Astrocyte (in vitro differentiated cells and primary cell): Measurements from ENCODE around the gene ARHGAP26. TPM values are rescaled to one million over a fixed set of nuclear protein-coding genes. Genes with fewer than 3 reads are reported as not detected.

ENCODE experiments used
- DNase-seq: peaks from one replicate; pipeline ENCODE4 v3.0.0-alpha.2; 2010; ENCODE audit warnings: low read depth
- FAIRE-seq: peaks from 2 replicates; lab custom pipeline; 2011; peaks lifted over from hg19 to GRCh38; lab: Jason Lieb, UNC
- H2AFZ ChIP-seq: 2 replicates; pipeline ENCODE4 v1.6.0; 2012; ENCODE audit warnings: low read depth, low read length, inconsistent platforms
- H3K27ac ChIP-seq: 2 replicates; pipeline ENCODE4 v1.5.1; 2011; ENCODE audit warnings: low read depth, low read length, inconsistent platforms
- H3K27me3 ChIP-seq: 2 replicates; pipeline ENCODE4 v1.6.0; 2011; ENCODE audit warnings: low read length, inconsistent platforms; ENCODE audit not compliant: insufficient read depth
- H3K36me3 ChIP-seq: 2 replicates; pipeline ENCODE4 v1.5.1; 2011; ENCODE audit warnings: low read length, inconsistent platforms; ENCODE audit not compliant: insufficient read depth
- H3K4me1 ChIP-seq: 2 replicates; pipeline ENCODE4 v1.5.1; 2011; ENCODE audit warnings: low read length, inconsistent platforms; ENCODE audit not compliant: insufficient read depth
- H3K4me2 ChIP-seq: 2 replicates; pipeline ENCODE4 v1.6.0; 2012; ENCODE audit warnings: low read length, inconsistent platforms
- H3K4me3 ChIP-seq: 2 replicates; pipeline ENCODE4 v1.5.1; 2011; ENCODE audit warnings: low read depth, mild to moderate bottlenecking, low read length, inconsistent platforms; ENCODE audit not compliant: insufficient read depth
- H3K79me2 ChIP-seq: 2 replicates; pipeline ENCODE4 v1.6.0; 2012; ENCODE audit warnings: mild to moderate bottlenecking, low read length, inconsistent platforms; ENCODE audit not compliant: insufficient read depth
- H3K9ac ChIP-seq: 2 replicates; pipeline ENCODE4 v1.6.0; 2012; ENCODE audit warnings: mild to moderate bottlenecking, low read length, inconsistent platforms
- H3K9me3 ChIP-seq: 2 replicates; pipeline ENCODE4 v1.5.1; 2012; ENCODE audit warnings: low read depth, mild to moderate bottlenecking, low read length, inconsistent platforms; ENCODE audit not compliant: insufficient read depth
- H4K20me1 ChIP-seq: 2 replicates; pipeline ENCODE4 v1.6.0; 2012; ENCODE audit warnings: low read length, inconsistent platforms; ENCODE audit not compliant: insufficient read depth
- H3K27ac Mint-ChIP-seq: one replicate; pipeline ENCODE4 v1.8.0; 2021; ENCODE audit warnings: mild to moderate bottlenecking, mixed read lengths; ENCODE audit not compliant: unreplicated experiment
- H3K27me3 Mint-ChIP-seq: one replicate; pipeline ENCODE4 v1.8.0; 2021; ENCODE audit warnings: low read depth, mixed read lengths; ENCODE audit not compliant: unreplicated experiment
- H3K36me3 Mint-ChIP-seq: one replicate; pipeline ENCODE4 v1.8.0; 2021; ENCODE audit warnings: low read depth, mixed read lengths; ENCODE audit not compliant: unreplicated experiment
- H3K4me1 Mint-ChIP-seq: one replicate; pipeline ENCODE4 v1.8.0; 2021; ENCODE audit warnings: low read depth, mixed read lengths; ENCODE audit not compliant: unreplicated experiment
- H3K4me3 Mint-ChIP-seq: one replicate; pipeline ENCODE4 v1.8.0; 2021; ENCODE audit warnings: mild to moderate bottlenecking, moderate library complexity, mixed read lengths; ENCODE audit not compliant: unreplicated experiment
- H3K9me3 Mint-ChIP-seq: one replicate; pipeline ENCODE4 v1.8.0; 2021; ENCODE audit warnings: mild to moderate bottlenecking, mixed read lengths; ENCODE audit not compliant: unreplicated experiment
- EZH2 ChIP-seq: IDR thresholded peaks from 2 replicates; pipeline ENCODE4 v1.6.1; 2012; ENCODE audit warnings: mild to moderate bottlenecking, low read length, inconsistent platforms; ENCODE audit not compliant: insufficient read depth
- total RNA-seq: library from RNA; stranded (reverse); gene quantifications from 2 replicates; pipeline ENCODE4 v1.2.1, GENCODE V29; 2021
- TF ChIP-seq, protein P1 (sequence below): IDR thresholded peaks from 2 replicates; pipeline ENCODE4 v1.5.1; 2011; ENCODE audit warnings: low read depth, mild to moderate bottlenecking, inconsistent platforms, low read length, moderate library complexity; ENCODE audit not compliant: insufficient read depth

Gene ARHGAP26
- total RNA-seq, 1 donor from 2014 or later = 5.6 TPM

DNA sequence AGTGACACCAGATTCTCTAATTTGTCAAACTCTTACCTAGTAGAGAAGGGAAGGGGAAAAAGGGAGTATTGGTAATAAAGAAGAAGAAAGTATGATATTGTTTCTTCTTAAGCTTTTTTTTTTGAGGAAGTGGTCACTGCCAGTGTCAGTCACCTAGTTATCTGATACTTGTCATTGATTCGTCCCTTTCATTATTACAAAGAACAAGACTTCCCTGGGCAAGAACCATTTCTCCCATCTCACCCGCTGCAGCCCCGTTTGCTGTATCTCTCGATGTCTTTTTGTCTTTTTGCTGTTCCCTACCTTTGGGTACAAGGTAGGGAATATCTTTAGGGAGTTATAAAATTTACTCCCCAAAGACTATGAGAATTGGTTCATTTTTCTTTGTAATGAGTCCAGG is 249.0 kb downstream of the ARHGAP26 start:
- Histone ChIP-seq H4K20me1 (no peaks in the 10 kb centered on the region), H3K4me1 (no peaks in the 10 kb centered on the region), H3K36me3 (no peaks in the 10 kb centered on the region), H3K79me2 (no peaks in the 10 kb centered on the region), H3K4me2 (no peak overlapping the region), H2AFZ (no peak overlapping the region), H3K9me3 (no peaks in the 10 kb centered on the region), H3K9ac (no peak overlapping the region), H3K4me3 (no peak overlapping the region), H3K27ac (no peak overlapping the region), H3K27me3 (no peaks in the 10 kb centered on the region)
- FAIRE-seq = no peak
- H3K4me3 Mint-ChIP-seq = no peak overlapping the region
- peaks cover 17% of the 10 kb centered on the region for H3K4me1 Mint-ChIP-seq
- no peak for DNase-seq
- H3K36me3 Mint-ChIP-seq = peaks cover 2% of the 10 kb centered on the region
- no peak overlapping the region for H3K27ac Mint-ChIP-seq
- no peak for TF ChIP-seq EZH2
- TF ChIP-seq, protein P1, sequence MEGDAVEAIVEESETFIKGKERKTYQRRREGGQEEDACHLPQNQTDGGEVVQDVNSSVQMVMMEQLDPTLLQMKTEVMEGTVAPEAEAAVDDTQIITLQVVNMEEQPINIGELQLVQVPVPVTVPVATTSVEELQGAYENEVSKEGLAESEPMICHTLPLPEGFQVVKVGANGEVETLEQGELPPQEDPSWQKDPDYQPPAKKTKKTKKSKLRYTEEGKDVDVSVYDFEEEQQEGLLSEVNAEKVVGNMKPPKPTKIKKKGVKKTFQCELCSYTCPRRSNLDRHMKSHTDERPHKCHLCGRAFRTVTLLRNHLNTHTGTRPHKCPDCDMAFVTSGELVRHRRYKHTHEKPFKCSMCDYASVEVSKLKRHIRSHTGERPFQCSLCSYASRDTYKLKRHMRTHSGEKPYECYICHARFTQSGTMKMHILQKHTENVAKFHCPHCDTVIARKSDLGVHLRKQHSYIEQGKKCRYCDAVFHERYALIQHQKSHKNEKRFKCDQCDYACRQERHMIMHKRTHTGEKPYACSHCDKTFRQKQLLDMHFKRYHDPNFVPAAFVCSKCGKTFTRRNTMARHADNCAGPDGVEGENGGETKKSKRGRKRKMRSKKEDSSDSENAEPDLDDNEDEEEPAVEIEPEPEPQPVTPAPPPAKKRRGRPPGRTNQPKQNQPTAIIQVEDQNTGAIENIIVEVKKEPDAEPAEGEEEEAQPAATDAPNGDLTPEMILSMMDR = no peak
- H3K27me3 Mint-ChIP-seq = no peaks in the 10 kb centered on the region
- H3K9me3 Mint-ChIP-seq = no peaks in the 10 kb centered on the region

DNA sequence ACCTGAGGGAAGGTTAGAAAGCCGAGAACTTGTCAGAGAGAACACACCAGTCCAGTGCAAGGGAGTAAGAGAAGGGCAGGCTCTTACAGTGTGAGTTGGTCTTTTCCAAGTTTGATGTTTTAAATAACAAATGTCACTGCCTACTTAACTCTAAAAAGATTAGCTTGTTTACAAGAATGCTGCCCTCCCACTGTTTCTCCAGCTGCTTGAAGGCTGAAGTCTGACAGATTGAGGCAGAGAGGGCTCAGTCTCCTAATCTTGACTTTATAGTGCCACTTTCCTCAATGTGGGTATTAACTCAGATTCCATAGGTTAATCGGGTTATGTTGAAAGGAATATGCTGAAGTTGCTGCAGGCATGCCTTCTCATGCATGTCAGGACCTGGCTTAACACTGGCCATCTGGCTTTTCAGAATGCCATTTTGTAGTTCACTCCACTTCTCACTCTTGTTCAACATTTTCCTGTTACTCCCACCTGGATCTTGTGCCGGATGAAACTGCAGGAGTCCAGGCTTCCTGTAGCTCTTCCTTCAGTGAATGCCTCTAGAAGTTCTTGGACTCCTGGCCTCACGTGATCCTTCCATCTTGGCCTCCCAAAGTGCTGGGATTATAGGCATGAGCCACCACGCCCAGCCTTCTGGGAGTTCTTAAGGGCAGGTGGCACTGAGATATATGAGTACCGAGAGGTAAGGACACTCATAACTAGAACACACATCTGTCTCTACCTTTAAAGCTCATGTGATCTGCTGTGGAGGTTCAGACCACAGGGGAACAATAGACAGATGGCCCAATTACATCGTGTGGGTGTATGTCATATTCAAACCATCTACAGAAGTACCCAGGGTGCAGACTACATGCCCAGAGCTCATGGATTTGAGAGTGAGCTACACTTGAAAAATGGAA is 249.7 kb downstream of the ARHGAP26 start:
- no peak overlapping the region for H3K27ac Mint-ChIP-seq

More for the DNA sequence above, 249.7 kb downstream of the ARHGAP26 start:
- H3K9ac ChIP-seq = no peak overlapping the region
- DNase-seq (no peak), FAIRE-seq (no peak)
- H3K4me2 ChIP-seq = no peak overlapping the region
- H2AFZ ChIP-seq = no peak overlapping the region
- Mint-ChIP-seq H3K27me3 (no peaks in the 10 kb centered on the region), H3K36me3 (peaks cover 2% of the 10 kb centered on the region), H3K4me3 (no peak overlapping the region), H3K4me1 (peaks cover 11% of the 10 kb centered on the region), H3K9me3 (no peaks in the 10 kb centered on the region)
- H3K4me1 ChIP-seq = no peaks in the 10 kb centered on the region
- TF ChIP-seq EZH2 = no peak
- TF ChIP-seq, protein P1 = no peak
- no peaks in the 10 kb centered on the region for H3K36me3 ChIP-seq
- no peak overlapping the region for H3K27ac ChIP-seq
- no peaks in the 10 kb centered on the region for H3K27me3 ChIP-seq
- no peaks in the 10 kb centered on the region for H3K79me2 ChIP-seq
- no peak overlapping the region for H3K4me3 ChIP-seq
- no peaks in the 10 kb centered on the region for H3K9me3 ChIP-seq
- no peaks in the 10 kb centered on the region for H4K20me1 ChIP-seq
